ENCODE measurements around the gene RLN2. TPM values are rescaled to one million over a fixed set of nuclear protein-coding genes. Genes with fewer than 3 reads are reported as not detected.

RLN2 gene
- total and polyA plus RNA-seq, 9 donors: 0.31 to 179 (median 0.63) TPM; not detected in 5

DNA sequence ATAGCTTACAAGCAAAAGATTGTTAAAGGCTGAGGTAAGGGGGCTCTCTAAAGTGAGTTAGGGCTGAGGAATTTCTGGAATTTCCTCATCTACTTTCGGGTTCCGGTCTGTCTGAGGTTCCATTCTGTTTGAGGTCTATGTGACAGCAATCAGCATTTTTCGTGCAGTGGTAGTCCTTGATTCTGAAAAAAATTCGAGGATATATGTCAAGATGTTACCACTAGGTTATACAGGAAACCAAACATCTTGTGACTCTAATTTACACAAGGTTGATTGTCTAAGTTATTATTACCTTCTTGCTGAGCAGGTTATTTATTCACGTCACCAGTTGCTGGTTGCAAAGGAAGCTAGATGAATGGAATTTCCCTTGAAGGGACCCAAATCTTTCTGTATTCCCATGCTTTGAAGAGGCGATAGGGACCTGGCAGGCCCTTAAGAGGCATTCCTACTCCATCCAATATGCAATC lies 35.2 kb downstream of the RLN2 start:
- intact Hi-C loops (cut with DNase I): no loop called here
- no peaks in the 10 kb centered on the region for H3K27me3 ChIP-seq
- H3K36me3 ChIP-seq: no peaks in the 10 kb centered on the region
- no peaks in the 10 kb centered on the region for H3K9me3 ChIP-seq
- WGBS, 3 donors: 42 to 43% (median 43%) methylated on average over 6 of the region's 6 CpGs
- DNase-seq: no peak
- H3K27ac ChIP-seq: no peak overlapping the region
- TF ChIP-seq EP300 (IDR thresholded peaks at IDR 0.05) (no peak), POLR2A (IDR thresholded peaks at IDR 0.05) (no peak), CTCF (IDR thresholded peaks at IDR 0.05) (no peak)
- no peaks in the 10 kb centered on the region for H3K4me1 ChIP-seq (ENCODE audit: insufficient read depth)
- H3K4me3 ChIP-seq: no peak overlapping the region

DNA sequence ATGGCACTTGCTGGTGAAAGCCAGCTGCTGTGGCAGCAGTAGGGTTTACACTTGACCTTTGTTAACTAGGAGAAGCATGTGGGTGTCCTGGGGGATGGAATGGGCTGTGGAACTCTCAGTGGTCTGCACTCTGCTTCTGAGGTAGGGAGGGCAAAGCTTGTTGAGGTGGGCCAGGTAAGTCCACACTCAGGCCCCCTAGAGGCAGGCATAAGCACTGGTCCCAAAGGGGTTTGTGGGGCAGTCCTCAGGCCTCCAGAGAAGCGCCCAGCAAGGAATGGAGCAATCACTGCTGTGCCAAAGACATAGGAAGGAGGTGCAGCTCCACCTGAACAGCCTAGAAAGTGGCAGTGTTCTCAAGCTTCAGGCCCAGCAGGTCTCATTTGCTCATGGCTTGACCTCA lies 38.6 kb downstream of the RLN2 start:
- H3K27me3 ChIP-seq: no peaks in the 10 kb centered on the region
- no peaks in the 10 kb centered on the region for H3K9me3 ChIP-seq
- DNase-seq: no peak
- WGBS, 3 donors: 0 to 82% (median 43%) methylated on average over 1 of the region's 1 CpG
- intact Hi-C loops (cut with DNase I): no loop called here
- H3K4me1 ChIP-seq (ENCODE audit: insufficient read depth): no peaks in the 10 kb centered on the region
- no peaks in the 10 kb centered on the region for H3K36me3 ChIP-seq
- H3K27ac ChIP-seq: no peak overlapping the region
- TF ChIP-seq EP300 (IDR thresholded peaks at IDR 0.05) (no peak), CTCF (IDR thresholded peaks at IDR 0.05) (no peak), POLR2A (IDR thresholded peaks at IDR 0.05) (no peak)
- H3K4me3 ChIP-seq: no peak overlapping the region

DNA sequence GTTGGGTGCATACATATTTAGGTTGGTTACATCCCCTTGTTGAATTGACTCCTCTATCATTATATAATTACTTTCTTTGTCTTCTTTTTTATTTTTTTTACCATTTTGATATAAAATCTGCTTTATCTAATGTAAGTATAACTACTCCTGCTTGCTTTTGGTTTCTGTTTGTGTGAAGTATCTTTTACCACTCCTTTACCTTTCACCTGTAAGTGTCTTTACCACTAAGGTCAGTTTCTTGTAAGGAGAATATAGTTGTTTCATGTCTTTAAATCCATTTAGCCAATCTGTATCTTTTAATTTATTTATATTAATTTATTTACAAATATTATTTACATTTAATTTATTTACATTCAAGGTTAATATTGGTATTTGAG lies 40.3 kb downstream of the RLN2 start:
- Histone ChIP-seq H3K27me3 (no peaks in the 10 kb centered on the region), H3K4me1 (ENCODE audit: insufficient read depth) (no peaks in the 10 kb centered on the region), H3K36me3 (no peaks in the 10 kb centered on the region), H3K9me3 (no peaks in the 10 kb centered on the region), H3K27ac (no peak overlapping the region), H3K4me3 (no peak overlapping the region)
- no peak for TF ChIP-seq CTCF (IDR thresholded peaks at IDR 0.05)
- TF ChIP-seq EP300 (IDR thresholded peaks at IDR 0.05): no peak
- TF ChIP-seq POLR2A (IDR thresholded peaks at IDR 0.05): no peak
- intact Hi-C loops (cut with DNase I): no loop called here
- no peak for DNase-seq

GRCh38 chr9:5263351-5264218 lies 40.9 kb downstream of the RLN2 start:
- 47 to 52% (median 48%) methylated on average over 5 of the region's 5 CpGs for WGBS, 3 donors
- no peak overlapping the region for H3K27ac ChIP-seq
- H3K27me3 ChIP-seq: no peaks in the 10 kb centered on the region
- TF ChIP-seq POLR2A (IDR thresholded peaks at IDR 0.05) (no peak), CTCF (IDR thresholded peaks at IDR 0.05) (no peak), EP300 (IDR thresholded peaks at IDR 0.05) (no peak)
- H3K4me3 ChIP-seq: no peak overlapping the region
- no peaks in the 10 kb centered on the region for H3K9me3 ChIP-seq
- intact Hi-C loops (cut with DNase I): no loop called here
- no peaks in the 10 kb centered on the region for H3K36me3 ChIP-seq
- H3K4me1 ChIP-seq (ENCODE audit: insufficient read depth): no peaks in the 10 kb centered on the region
- no peak for DNase-seq

Small RNA genes lying within 50 kb of the gene (small RNA-seq; reads per million reads assigned to genes)
- not detected for gene HMGN2P31

Other genes with a start within 250 kb of the RLN2 start
- not detected for gene INSL6, start 119.1 kb downstream of the RLN2 start, total RNA-seq
- gene INSL6, start 119.1 kb downstream of the RLN2 start, polyA plus RNA-seq: not detected
- not detected for gene INSL4, start 73.3 kb downstream of the RLN2 start, total RNA-seq
- not detected for gene INSL4, start 73.3 kb downstream of the RLN2 start, polyA plus RNA-seq
- 1 to 10 TPM in 1 of 7 donors, not detected in 6; 1.4 TPM for gene RLN1, start 35.2 kb upstream of the RLN2 start, total RNA-seq
- gene RLN1, start 35.2 kb upstream of the RLN2 start, polyA plus RNA-seq: under 1 TPM in 1 of 2 donors, not detected in 1; 0.28 TPM
- 10 to 100 TPM in 5 of 7 donors, 1 to 10 TPM in 2; 2.9 to 24.6 (median 13.3) TPM for gene PLGRKT, start 133.2 kb upstream of the RLN2 start, total RNA-seq
- 10 to 100 TPM; 11.8 to 35.8 TPM for gene PLGRKT, start 133.2 kb upstream of the RLN2 start, polyA plus RNA-seq
- gene CD274, start 145.8 kb upstream of the RLN2 start, total RNA-seq: 1 to 10 TPM in 6 of 7 donors, under 1 TPM in 1; 0.89 to 2.0 (median 1.5) TPM
- 1 to 10 TPM in 1 of 2 donors, under 1 TPM in 1; 0.57 to 6.7 TPM for gene CD274, start 145.8 kb upstream of the RLN2 start, polyA plus RNA-seq
- gene PDCD1LG2, start 205.8 kb upstream of the RLN2 start, total RNA-seq: 1 to 10 TPM in 4 of 7 donors, under 1 TPM in 3; 0.51 to 2.0 (median 1.2) TPM
- 1 to 10 TPM in 1 of 2 donors, under 1 TPM in 1; 0.70 to 5.0 TPM for gene PDCD1LG2, start 205.8 kb upstream of the RLN2 start, polyA plus RNA-seq